Small intestine (tissue), 7 donors: ENCODE data around the gene NBEAL2. TPM values are rescaled to one million over a fixed set of nuclear protein-coding genes. Genes with fewer than 3 reads are reported as not detected.
A peak's percentile ranks its signal among the peaks of the same experiment; 100 is the strongest.

Experiments used
- DNase-seq, 2 donors: peaks; one replicate each; pipeline versions ENCODE4 v3.0.0 to v3.0.0-alpha.2; 2013
- FAIRE-seq: peaks from 2 replicates; lab custom pipeline; 2012; peaks lifted over from hg19 to GRCh38; lab: Jason Lieb, UNC
- H3K27ac ChIP-seq, 3 donors: one replicate each; pipeline ENCODE4 v1.5.1; 2013; ENCODE audit warnings: low read length in 2 of 3, mild to moderate bottlenecking in 2 of 3, control low read depth in 1 of 3, inconsistent platforms in 1 of 3, low read depth in 1 of 3, moderate library complexity in 1 of 3
- H3K27me3 ChIP-seq, 3 donors: one replicate each; pipeline ENCODE4 v1.6.1; 2013; ENCODE audit warnings: low read length in 3 of 3, inconsistent platforms in 1 of 3; ENCODE audit not compliant: control insufficient read depth in 3 of 3, insufficient read depth in 3 of 3
- H3K36me3 ChIP-seq, 3 donors: one replicate each; pipeline ENCODE4 v1.6.1; 2013; ENCODE audit warnings: low read length in 3 of 3, inconsistent platforms in 1 of 3, low read depth in 1 of 3, mild to moderate bottlenecking in 1 of 3, moderate library complexity in 1 of 3; ENCODE audit not compliant: control insufficient read depth in 3 of 3, insufficient read depth in 2 of 3
- H3K4me1 ChIP-seq, 3 donors: one replicate each; pipeline ENCODE4 v1.6.1; 2013; ENCODE audit warnings: low read length in 2 of 3, inconsistent platforms in 1 of 3, low read depth in 1 of 3, mild to moderate bottlenecking in 1 of 3, moderate library complexity in 1 of 3; ENCODE audit not compliant: control insufficient read depth in 3 of 3, insufficient read depth in 2 of 3
- H3K4me3 ChIP-seq, 3 donors: one replicate each; pipeline ENCODE4 v1.5.1; 2013; ENCODE audit warnings: low read length in 3 of 3, control low read depth in 1 of 3, inconsistent platforms in 1 of 3, low read depth in 1 of 3, mild to moderate bottlenecking in 1 of 3, moderate library complexity in 1 of 3
- H3K9me3 ChIP-seq, 2 donors: one replicate each; pipeline ENCODE4 v1.6.1; 2013; ENCODE audit warnings: low read depth in 1 of 2, low read length in 1 of 2; ENCODE audit not compliant: control insufficient read depth in 2 of 2, insufficient read depth in 1 of 2
- WGBS, 3 donors: extraction: QIAGEN DNeasy Blood & Tissue Kit; methylation state at CpG; one replicate each; pipeline ENCODE4 v1.1.7; 2013; 5-methylcytosine and 5-hydroxymethylcytosine counted together
- polyA plus RNA-seq, 4 donors: library from polyadenylated mRNA; stranded (reverse) in 3 of 4; unstranded in 1 of 4; fragments of 200-250 nt in 3 of 4; fragments of 120-200 nt in 1 of 4; gene quantifications; one replicate each; pipeline versions ENCODE4 v1.2.1 to v1.2.3, GENCODE V29; 2013
- donor health status: healthy with polysubstance abuse.
- donor health status: control.
- donor health status: control.
- donor health status: Bipolar disorder and iron deficiency.
- donor health status: healthy.

Gene NBEAL2
- polyA plus RNA-seq, 4 donors: 32.7 to 55.9 (median 44.5) TPM

DNA sequence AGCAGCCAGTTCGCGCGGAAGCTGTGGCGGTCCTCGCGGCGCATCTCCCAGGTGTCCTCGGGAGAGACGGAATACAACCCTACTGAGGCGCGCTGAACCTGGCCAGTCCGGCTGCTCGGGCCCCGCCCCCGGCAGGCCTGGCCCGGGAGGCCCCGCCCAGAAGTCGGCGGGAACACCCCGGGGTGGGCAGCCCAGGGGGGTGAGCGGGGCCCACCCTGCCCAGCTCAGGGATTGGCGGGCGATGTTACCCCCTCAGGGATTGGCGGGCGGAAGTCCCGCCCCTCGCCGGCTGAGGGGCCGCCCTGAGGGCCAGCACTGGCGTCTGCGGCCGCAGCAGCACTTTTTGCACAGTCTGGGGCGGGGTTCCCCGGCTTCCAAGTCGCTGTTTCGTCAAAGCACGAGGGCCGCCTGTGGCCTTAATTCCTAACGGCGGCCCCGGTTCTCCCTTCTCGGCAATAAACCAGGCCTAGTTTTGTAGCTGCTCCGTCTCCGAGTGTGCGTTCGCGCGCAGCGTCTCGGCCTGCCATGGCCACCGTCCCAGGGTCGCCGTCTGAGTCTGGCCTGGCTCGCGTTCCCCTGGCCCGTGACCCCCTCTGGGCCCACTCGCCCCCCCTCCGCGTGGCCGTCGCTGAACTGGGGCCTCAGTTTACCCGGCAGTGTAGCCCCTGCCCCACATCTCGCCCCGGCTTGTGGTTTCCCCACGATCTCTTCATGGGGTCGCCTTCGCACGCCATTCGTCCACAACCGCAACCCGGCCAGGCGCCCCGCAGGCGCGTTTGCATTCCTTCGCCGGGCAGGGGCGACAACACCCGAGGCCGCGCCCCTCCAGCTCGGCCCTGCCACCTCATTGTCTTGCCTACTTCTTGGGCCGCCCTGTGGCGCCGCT lies 30.0 kb downstream of the NBEAL2 start:
- FAIRE-seq: no peak
- peaks cover 0 to 25% (median 3%) of the 10 kb centered on the region in 3 donors for H3K4me1 ChIP-seq
- H3K27ac ChIP-seq: peak overlapping the region; percentile 11 to 89 (median 85)
- H3K4me3 ChIP-seq: peak overlapping the region; percentile 22 to 79 (median 32)
- no peaks in the 10 kb centered on the region for H3K27me3 ChIP-seq
- no peaks in the 10 kb centered on the region for H3K9me3 ChIP-seq
- DNase-seq: peak; percentile 14 to 95
- peaks cover 0 to 71% (median 13%) of the 10 kb centered on the region in 3 donors for H3K36me3 ChIP-seq
- 16 to 78% (median 63%) methylated on average over 73 to 85 of the region's 85 CpGs for WGBS, 3 donors

DNA sequence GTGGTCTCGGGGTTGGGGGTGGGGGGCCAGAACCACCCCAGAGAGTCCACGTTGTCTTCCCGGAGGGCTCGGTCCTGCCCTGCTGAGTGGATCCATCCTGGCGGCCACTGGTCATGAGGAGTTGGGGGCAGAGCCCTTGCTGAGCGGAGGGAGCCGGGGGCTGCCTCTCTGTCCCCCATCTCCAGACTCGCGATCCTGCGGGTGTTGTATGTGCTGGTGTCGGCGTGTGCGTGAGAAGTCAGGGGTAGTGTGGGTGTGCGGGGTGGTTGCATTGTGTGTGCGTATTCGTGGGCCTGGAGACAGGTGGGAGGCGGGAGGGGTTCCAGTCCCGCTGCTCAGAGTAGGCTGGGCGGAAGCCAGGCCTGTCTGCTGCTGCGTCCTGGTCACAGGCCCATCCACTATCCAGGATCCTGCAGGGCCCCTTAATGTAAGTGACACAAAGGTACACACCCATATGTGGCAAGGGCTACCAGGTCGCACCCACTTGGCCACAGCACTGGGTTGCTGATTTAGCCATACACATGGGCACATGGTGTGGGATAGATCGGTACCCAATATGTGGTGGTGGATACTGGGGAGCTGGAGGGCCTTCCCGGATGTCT lies 30.7 kb downstream of the NBEAL2 start:
- Histone ChIP-seq H3K4me1 (peaks cover 0 to 28% (median 3%) of the 10 kb centered on the region in 3 donors), H3K9me3 (no peaks in the 10 kb centered on the region), H3K27me3 (no peaks in the 10 kb centered on the region), H3K4me3 (peak overlapping the region in 2 of 3 donors; percentile 22 to 79), H3K27ac (peak overlapping the region in 1 of 3 donors; percentile 85), H3K36me3 (peaks cover 0 to 68% (median 10%) of the 10 kb centered on the region in 3 donors)
- no peak for FAIRE-seq
- DNase-seq: no peak
- WGBS, 3 donors: 84 to 92% (median 92%) methylated on average over 20 to 23 of the region's 23 CpGs

DNA sequence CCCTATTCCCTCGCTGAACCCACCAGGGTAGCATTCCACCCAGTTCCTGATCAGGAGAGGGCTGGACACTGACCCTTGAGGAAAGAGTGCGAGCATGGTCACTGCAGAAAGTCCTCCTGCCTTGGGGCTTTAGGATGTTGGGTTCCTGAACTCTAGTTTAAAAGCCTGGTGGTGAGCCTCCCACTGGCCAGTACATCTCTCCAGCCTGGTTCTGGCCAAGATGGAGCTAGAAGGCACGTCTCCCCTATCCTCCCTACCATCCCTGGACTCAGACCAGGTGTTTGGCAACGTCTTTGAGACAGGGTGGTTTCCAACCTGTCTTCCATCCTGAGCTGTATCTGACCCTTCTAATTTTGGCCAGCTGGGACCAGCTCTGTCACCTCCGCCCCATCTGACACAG lies 31.4 kb downstream of the NBEAL2 start:
- no peaks in the 10 kb centered on the region for H3K27me3 ChIP-seq

DNA sequence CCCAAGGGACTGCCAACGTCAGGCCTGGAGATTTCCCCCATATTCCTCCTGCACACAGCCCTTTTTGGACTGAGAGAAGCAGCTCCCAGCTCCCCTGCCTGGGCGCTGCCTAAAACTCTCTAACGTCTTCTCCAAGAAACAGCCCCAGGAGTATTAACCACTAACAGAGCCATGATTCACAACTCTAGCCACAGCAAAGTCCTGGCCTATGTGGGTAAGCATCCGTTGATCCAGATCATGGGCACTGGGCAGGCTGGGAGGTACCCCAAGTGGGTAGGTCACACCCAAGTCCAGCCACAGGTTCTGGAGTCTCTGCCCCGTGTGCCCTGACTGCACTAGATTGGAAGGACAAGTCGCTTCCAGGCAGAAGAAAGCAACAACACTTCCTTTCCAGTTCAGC lies 31.9 kb downstream of the NBEAL2 start:
- DNase-seq (no peak), FAIRE-seq (no peak)
- H3K9me3 ChIP-seq: no peaks in the 10 kb centered on the region
- WGBS, 3 donors: 73 to 82% (median 81%) methylated on average over 6 of the region's 6 CpGs
- H3K36me3 ChIP-seq: peaks cover 0 to 61% (median 3%) of the 10 kb centered on the region in 3 donors
- no peak overlapping the region for H3K4me3 ChIP-seq
- peaks cover 3 to 39% (median 4%) of the 10 kb centered on the region in 3 donors for H3K4me1 ChIP-seq
- H3K27ac ChIP-seq: no peak overlapping the region
- no peaks in the 10 kb centered on the region for H3K27me3 ChIP-seq

More for the DNA sequence above, 31.4 kb downstream of the NBEAL2 start:
- FAIRE-seq (no peak), DNase-seq (no peak)
- H3K4me1 ChIP-seq: peaks cover 3 to 34% (median 4%) of the 10 kb centered on the region in 3 donors
- H3K9me3 ChIP-seq: no peaks in the 10 kb centered on the region
- 81 to 85% (median 82%) methylated on average over 5 of the region's 5 CpGs for WGBS, 3 donors
- no peak overlapping the region for H3K4me3 ChIP-seq
- H3K36me3 ChIP-seq: peaks cover 0 to 63% (median 6%) of the 10 kb centered on the region in 3 donors
- no peak overlapping the region for H3K27ac ChIP-seq

DNA sequence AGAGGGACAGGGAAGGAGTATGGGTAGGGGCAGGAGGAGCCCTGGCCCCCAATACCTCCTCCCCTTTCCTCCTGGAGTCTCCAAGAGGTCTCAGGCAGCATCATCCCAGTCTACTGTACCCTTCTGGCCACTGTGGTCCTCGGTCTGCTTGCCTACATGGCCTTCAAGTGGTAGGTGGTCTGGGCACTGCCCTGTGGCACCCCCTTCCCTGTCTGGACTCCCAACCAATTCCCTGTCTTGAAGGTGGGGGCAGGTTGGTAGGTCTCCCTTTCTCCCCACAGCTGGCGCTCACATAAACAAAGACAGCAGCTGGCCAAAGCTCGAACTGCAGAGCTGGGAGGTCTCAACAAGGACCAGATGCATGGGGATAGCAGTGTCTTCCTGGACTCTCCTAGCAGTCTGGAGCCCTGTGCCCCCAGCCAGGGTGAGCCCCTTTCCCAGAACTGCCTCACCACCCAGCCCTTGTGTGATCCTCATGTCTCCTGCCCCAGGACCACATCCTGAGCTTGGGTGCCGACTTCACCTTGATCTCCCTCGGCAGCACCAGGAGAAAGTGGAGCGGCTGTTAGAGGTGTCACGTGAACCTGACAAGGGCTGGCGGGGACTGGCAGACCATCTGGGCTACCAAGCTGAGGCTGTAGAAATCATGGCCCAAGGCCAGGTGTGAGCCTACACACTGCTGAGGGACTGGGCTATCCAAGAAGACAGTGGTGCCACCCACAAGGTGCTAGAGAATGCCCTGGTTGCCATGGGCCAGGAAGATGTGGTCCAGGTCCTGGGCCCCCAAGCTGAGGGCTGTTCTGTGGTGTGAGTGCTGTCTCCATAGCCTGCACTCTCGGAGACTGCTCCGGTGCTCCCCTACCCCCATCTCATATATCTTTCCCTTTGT lies 33.1 kb downstream of the NBEAL2 start:
- H3K27me3 ChIP-seq: no peaks in the 10 kb centered on the region
- peaks cover 3 to 60% (median 6%) of the 10 kb centered on the region in 3 donors for H3K36me3 ChIP-seq
- no peaks in the 10 kb centered on the region for H3K9me3 ChIP-seq
- no peak overlapping the region for H3K4me3 ChIP-seq
- DNase-seq (no peak), FAIRE-seq (no peak)
- H3K27ac ChIP-seq: no peak overlapping the region
- peaks cover 3 to 49% (median 4%) of the 10 kb centered on the region in 3 donors for H3K4me1 ChIP-seq
- WGBS, 3 donors: 84 to 86% (median 85%) methylated on average over 9 to 10 of the region's 10 CpGs

DNA sequence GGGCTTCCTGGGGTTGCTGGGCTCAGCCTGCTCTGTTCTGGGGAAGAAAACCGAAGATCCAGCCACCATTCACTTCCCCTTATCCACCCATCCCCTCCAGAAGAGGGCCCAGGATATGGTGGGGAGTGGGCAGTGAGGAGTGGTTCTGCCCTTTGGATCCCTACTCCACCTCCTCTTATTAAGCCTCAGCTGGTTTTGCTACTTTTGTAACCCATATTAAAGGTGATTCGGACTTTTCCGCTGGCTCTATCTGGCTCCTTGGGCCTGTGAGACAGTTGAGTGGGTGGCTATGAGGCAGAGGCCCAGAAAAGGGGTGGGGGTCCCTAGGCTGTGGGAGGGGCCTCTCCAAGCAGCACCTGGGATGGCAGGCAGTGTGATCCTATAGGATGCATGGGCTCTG lies 33.8 kb downstream of the NBEAL2 start:
- H3K4me3 ChIP-seq: no peak overlapping the region
- H3K4me1 ChIP-seq: peaks cover 3 to 55% (median 4%) of the 10 kb centered on the region in 3 donors
- H3K36me3 ChIP-seq: peaks cover 3 to 59% (median 8%) of the 10 kb centered on the region in 3 donors
- H3K27ac ChIP-seq: no peak overlapping the region
- FAIRE-seq (no peak), DNase-seq (no peak)
- H3K27me3 ChIP-seq: no peaks in the 10 kb centered on the region
- WGBS, 3 donors: 88 to 91% (median 89%) methylated on average over 3 of the region's 3 CpGs
- H3K9me3 ChIP-seq: no peaks in the 10 kb centered on the region

DNA sequence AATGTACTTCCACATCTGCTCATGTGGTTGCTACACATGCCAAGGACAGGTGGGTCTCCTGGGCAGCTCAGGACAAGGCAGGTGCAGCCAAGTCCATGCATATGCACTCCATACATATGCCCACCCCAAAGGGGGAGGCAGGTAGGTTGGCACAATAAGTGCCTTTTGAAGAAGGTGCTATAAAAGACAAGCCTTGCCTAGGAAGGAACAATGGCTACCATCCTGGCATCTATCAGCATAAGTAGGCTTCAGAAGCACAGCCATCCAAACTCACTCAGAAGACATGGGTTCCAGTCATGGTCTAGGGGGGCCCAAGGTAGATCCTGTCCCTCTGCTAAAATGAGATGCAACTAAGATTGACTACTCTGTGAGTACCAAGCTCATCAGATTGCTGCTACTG lies 34.6 kb downstream of the NBEAL2 start:
- H3K27ac ChIP-seq: no peak overlapping the region
- DNase-seq (no peak), FAIRE-seq (no peak)
- peaks cover 0 to 52% (median 4%) of the 10 kb centered on the region in 3 donors for H3K4me1 ChIP-seq
- H3K27me3 ChIP-seq: no peaks in the 10 kb centered on the region
- H3K4me3 ChIP-seq: no peak overlapping the region
- H3K9me3 ChIP-seq: no peaks in the 10 kb centered on the region
- peaks cover 3 to 54% (median 8%) of the 10 kb centered on the region in 3 donors for H3K36me3 ChIP-seq

DNA sequence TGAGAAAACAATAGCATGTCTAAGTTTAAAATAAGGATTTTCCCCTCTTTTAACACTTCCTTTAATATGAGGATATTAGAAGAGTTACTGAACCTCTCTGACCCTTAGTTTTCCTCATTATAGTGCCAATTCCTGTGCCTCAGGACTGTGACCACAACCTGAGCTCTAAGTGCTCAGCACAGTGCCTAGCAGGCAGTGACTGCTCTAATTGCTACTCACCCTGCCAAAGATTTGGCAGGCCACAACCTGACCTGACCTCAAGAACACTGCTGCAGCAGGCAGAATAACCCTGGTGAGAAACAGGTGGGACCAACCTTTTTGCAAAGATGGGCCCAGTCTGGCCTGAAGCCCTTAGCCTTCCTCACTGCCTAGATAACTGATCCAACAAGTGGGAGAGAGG lies 35.7 kb downstream of the NBEAL2 start:
- FAIRE-seq: no peak
- no peak overlapping the region for H3K27ac ChIP-seq

More for the DNA sequence above, 35.7 kb downstream of the NBEAL2 start:
- Histone ChIP-seq H3K27me3 (no peaks in the 10 kb centered on the region), H3K36me3 (peaks cover 3 to 52% (median 8%) of the 10 kb centered on the region in 3 donors), H3K4me1 (peaks cover 0 to 47% (median 4%) of the 10 kb centered on the region in 3 donors), H3K9me3 (no peaks in the 10 kb centered on the region), H3K4me3 (no peak overlapping the region)
- no peak for DNase-seq
